ENCODE data around the gene E2F1.

- TF ChIP-seq, protein P1, sequence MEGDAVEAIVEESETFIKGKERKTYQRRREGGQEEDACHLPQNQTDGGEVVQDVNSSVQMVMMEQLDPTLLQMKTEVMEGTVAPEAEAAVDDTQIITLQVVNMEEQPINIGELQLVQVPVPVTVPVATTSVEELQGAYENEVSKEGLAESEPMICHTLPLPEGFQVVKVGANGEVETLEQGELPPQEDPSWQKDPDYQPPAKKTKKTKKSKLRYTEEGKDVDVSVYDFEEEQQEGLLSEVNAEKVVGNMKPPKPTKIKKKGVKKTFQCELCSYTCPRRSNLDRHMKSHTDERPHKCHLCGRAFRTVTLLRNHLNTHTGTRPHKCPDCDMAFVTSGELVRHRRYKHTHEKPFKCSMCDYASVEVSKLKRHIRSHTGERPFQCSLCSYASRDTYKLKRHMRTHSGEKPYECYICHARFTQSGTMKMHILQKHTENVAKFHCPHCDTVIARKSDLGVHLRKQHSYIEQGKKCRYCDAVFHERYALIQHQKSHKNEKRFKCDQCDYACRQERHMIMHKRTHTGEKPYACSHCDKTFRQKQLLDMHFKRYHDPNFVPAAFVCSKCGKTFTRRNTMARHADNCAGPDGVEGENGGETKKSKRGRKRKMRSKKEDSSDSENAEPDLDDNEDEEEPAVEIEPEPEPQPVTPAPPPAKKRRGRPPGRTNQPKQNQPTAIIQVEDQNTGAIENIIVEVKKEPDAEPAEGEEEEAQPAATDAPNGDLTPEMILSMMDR (conservative IDR thresholded peaks at IDR 0.05; ENCODE audit: low read depth, low read length), result no peak
- TF ChIP-seq POLR2A (IDR thresholded peaks at IDR 0.05; ENCODE audit: low read depth, low read length), result no peak
Observed at GRCh38 chr20:33727806-33728205, 41.6 kb upstream of the E2F1 start.
